WTC11 (cell line): ENCODE measurements around the gene P2RY12. TPM values are rescaled to one million over a fixed set of nuclear protein-coding genes. Genes with fewer than 3 reads are reported as not detected.

Experiments
- ATAC-seq: fragments of 200-7000 bp; cut with Tn5 transposase; 2 replicates; pipeline ENCODE4 v1.10.0; 2021; ENCODE audit warnings: mild to moderate bottlenecking, moderate library complexity
- CTCF ChIA-PET: fragments of 300-600 bp; sonication (Branson Sonifier 250); formaldehyde crosslinking; loops from one replicate; lab custom pipeline; 2021; ENCODE audit warnings: antibody characterized with exemption; lab: Charles Lee
- POLR2A ChIA-PET: fragments of 350-600 bp; sonication (Branson Sonifier 250); formaldehyde crosslinking; loops from one replicate; lab custom pipeline; 2021; ENCODE audit warnings: antibody characterized with exemption; lab: Charles Lee
- DNase-seq: peaks from one replicate; pipeline ENCODE4 v3.0.0; 2021; ENCODE audit warnings: low spot score
- H3K27ac Mint-ChIP-seq: 2 replicates; pipeline ENCODE4 v1.8.0; 2021; ENCODE audit warnings: mixed read lengths
- H3K27me3 Mint-ChIP-seq: 2 replicates; pipeline ENCODE4 v1.8.0; 2021; ENCODE audit warnings: low read depth, mild to moderate bottlenecking, moderate library complexity, mixed read lengths
- H3K36me3 Mint-ChIP-seq: 2 replicates; pipeline ENCODE4 v1.8.0; 2021; ENCODE audit warnings: mixed read lengths
- H3K4me1 Mint-ChIP-seq: 2 replicates; pipeline ENCODE4 v1.8.0; 2022; ENCODE audit warnings: mixed read lengths
- H3K4me3 Mint-ChIP-seq: 2 replicates; pipeline ENCODE4 v1.8.0; 2021; ENCODE audit warnings: mild to moderate bottlenecking, moderate library complexity, mixed read lengths
- H3K9me3 Mint-ChIP-seq: 2 replicates; pipeline ENCODE4 v1.8.0; 2021; ENCODE audit warnings: mixed read lengths
- ATF2 ChIP-seq: sonication (generic); formaldehyde crosslinking; IDR thresholded peaks from 2 replicates; pipeline ENCODE4 v1.8.1; 2022; ENCODE audit warnings: low read depth, missing genetic modification reagents, borderline replicate concordance
- ELF4 ChIP-seq: sonication (generic); formaldehyde crosslinking; IDR thresholded peaks from 2 replicates; pipeline ENCODE4 v1.8.1; 2022; ENCODE audit warnings: low read depth, mild to moderate bottlenecking, moderate library complexity, missing genetic modification reagents
- ESRRA ChIP-seq: sonication (generic); formaldehyde crosslinking; IDR thresholded peaks from 2 replicates; pipeline ENCODE4 v1.8.1; 2022; ENCODE audit warnings: mild to moderate bottlenecking, missing genetic modification reagents, borderline replicate concordance
- JAZF1 ChIP-seq: fragments of 250-450 bp; sonication (Bioruptor Pico); IDR thresholded peaks from 2 replicates; pipeline ENCODE4 v1.9.0; 2021; ENCODE audit warnings: moderate library complexity, mild to moderate bottlenecking, inconsistent platforms
- MLX ChIP-seq: sonication (generic); formaldehyde crosslinking; IDR thresholded peaks from 2 replicates; pipeline ENCODE4 v1.8.1; 2023; ENCODE audit warnings: mild to moderate bottlenecking, missing genetic modification reagents, moderate library complexity
- ZNF425 ChIP-seq: fragments of 250-450 bp; sonication (Bioruptor Pico); conservative IDR thresholded peaks from 2 replicates; pipeline ENCODE4 v1.9.0; 2021; ENCODE audit warnings: mild to moderate bottlenecking
- ZNF532 ChIP-seq: fragments of 250-450 bp; sonication (Bioruptor Pico); IDR thresholded peaks from 2 replicates; pipeline ENCODE4 v1.9.0; 2021; ENCODE audit warnings: mild to moderate bottlenecking, borderline replicate concordance
- total RNA-seq: library from RNA; stranded (reverse); gene quantifications from 3 replicates; pipeline ENCODE4 v1.2.3, GENCODE V29; 2021
- TF ChIP-seq, protein P1 (sequence below): sonication (generic); formaldehyde crosslinking; IDR thresholded peaks from 2 replicates; pipeline ENCODE4 v1.8.1; 2023; ENCODE audit warnings: mild to moderate bottlenecking, missing genetic modification reagents, borderline replicate concordance
- TF ChIP-seq, protein P2 (sequence below): fragments of 250-450 bp; sonication (Bioruptor Pico); IDR thresholded peaks from 2 replicates; pipeline ENCODE4 v1.9.0; 2021; ENCODE audit warnings: mild to moderate bottlenecking

P2RY12 gene
- total RNA-seq, 1 experiment from 2014 or later = not detected

DNA sequence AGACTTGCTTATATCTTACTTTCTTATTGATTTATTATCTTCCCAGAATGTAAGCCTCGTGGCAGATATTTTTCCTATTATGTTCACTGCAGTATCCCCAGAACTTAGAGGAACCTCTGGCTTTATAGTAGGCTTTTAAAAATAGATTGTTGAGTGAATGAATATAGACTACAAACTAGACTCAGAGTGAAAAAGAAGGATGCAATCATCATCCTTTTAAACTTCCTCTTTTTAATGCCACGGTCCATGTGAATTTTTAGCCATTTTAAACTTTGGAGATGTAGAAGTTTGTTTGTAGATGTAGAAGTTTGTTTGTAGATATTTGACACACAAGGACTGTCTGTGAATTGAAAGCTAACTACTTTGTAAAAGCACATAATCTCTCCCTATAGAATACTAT, 7.2 kb upstream of the P2RY12 start:
- no peak for DNase-seq
- TF ChIP-seq ZNF425 (CRISPR knock-in tag) = no peak
- no peak for TF ChIP-seq ZNF532
- TF ChIP-seq, protein P1, sequence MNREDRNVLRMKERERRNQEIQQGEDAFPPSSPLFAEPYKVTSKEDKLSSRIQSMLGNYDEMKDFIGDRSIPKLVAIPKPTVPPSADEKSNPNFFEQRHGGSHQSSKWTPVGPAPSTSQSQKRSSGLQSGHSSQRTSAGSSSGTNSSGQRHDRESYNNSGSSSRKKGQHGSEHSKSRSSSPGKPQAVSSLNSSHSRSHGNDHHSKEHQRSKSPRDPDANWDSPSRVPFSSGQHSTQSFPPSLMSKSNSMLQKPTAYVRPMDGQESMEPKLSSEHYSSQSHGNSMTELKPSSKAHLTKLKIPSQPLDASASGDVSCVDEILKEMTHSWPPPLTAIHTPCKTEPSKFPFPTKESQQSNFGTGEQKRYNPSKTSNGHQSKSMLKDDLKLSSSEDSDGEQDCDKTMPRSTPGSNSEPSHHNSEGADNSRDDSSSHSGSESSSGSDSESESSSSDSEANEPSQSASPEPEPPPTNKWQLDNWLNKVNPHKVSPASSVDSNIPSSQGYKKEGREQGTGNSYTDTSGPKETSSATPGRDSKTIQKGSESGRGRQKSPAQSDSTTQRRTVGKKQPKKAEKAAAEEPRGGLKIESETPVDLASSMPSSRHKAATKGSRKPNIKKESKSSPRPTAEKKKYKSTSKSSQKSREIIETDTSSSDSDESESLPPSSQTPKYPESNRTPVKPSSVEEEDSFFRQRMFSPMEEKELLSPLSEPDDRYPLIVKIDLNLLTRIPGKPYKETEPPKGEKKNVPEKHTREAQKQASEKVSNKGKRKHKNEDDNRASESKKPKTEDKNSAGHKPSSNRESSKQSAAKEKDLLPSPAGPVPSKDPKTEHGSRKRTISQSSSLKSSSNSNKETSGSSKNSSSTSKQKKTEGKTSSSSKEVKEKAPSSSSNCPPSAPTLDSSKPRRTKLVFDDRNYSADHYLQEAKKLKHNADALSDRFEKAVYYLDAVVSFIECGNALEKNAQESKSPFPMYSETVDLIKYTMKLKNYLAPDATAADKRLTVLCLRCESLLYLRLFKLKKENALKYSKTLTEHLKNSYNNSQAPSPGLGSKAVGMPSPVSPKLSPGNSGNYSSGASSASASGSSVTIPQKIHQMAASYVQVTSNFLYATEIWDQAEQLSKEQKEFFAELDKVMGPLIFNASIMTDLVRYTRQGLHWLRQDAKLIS (CRISPR knock-in tag) = no peak
- no peak for TF ChIP-seq JAZF1
- TF ChIP-seq ELF4 = no peak
- TF ChIP-seq, protein P2, sequence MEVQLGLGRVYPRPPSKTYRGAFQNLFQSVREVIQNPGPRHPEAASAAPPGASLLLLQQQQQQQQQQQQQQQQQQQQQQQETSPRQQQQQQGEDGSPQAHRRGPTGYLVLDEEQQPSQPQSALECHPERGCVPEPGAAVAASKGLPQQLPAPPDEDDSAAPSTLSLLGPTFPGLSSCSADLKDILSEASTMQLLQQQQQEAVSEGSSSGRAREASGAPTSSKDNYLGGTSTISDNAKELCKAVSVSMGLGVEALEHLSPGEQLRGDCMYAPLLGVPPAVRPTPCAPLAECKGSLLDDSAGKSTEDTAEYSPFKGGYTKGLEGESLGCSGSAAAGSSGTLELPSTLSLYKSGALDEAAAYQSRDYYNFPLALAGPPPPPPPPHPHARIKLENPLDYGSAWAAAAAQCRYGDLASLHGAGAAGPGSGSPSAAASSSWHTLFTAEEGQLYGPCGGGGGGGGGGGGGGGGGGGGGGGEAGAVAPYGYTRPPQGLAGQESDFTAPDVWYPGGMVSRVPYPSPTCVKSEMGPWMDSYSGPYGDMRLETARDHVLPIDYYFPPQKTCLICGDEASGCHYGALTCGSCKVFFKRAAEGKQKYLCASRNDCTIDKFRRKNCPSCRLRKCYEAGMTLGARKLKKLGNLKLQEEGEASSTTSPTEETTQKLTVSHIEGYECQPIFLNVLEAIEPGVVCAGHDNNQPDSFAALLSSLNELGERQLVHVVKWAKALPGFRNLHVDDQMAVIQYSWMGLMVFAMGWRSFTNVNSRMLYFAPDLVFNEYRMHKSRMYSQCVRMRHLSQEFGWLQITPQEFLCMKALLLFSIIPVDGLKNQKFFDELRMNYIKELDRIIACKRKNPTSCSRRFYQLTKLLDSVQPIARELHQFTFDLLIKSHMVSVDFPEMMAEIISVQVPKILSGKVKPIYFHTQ (CRISPR knock-in tag) = no peak
- TF ChIP-seq ATF2 (CRISPR knock-in tag) = no peak
- TF ChIP-seq ESRRA (CRISPR knock-in tag) = no peak
- TF ChIP-seq MLX (CRISPR knock-in tag) = no peak
- no peak for ATAC-seq
- Mint-ChIP-seq H3K36me3 (peaks cover 34% of the 10 kb centered on the region), H3K27me3 (no peaks in the 10 kb centered on the region; the same call in 1 of the 2 replicates), H3K4me1 (peaks cover 52% of the 10 kb centered on the region), H3K9me3 (0 out of 2 replicates have a peak, but pooled peaks cover 3% of the 10 kb centered on the region), H3K4me3 (no peak overlapping the region), H3K27ac (no peak overlapping the region)
- POLR2A ChIA-PET = interaction anchor here (0.7 kb wide), 1 partner anchor 12 kb away, joined by 4 read pairs; no protein-coding TSS in a partner anchor
- CTCF ChIA-PET = no interaction called here
